Measurements from ENCODE around the gene IFNA10.
"Not testable (repeated sequence)": the region's sequence is repeated elsewhere in the genome, so short reads cannot be mapped to it uniquely, and the experiment has no call there.

The IFNA10 gene

DNA sequence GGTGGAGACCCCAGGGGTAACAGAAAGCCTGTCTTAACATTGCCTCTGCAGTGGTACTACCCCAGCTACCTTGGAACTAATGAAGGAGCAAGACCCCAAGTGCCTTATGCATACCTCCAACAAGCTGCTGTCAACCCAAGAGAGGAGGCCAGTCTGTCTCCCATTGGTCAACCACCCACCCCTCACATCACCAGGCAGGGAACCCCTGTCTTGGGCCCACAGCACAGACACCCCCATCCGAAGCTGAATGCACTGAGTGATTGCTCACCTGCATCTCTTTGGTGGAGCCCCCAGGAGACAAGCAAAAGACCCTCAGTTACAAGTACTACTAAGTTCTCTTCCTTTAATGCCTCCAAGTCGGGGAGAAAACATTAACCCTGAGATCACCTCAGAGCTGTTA, 5.2 kb upstream of the IFNA10 start:
- H3K27me3 Mint-ChIP-seq, H3K4me3 Mint-ChIP-seq, H3K27ac Mint-ChIP-seq, H3K36me3 Mint-ChIP-seq, H3K9me3 Mint-ChIP-seq, H3K4me1 Mint-ChIP-seq: not testable (repeated sequence)

DNA sequence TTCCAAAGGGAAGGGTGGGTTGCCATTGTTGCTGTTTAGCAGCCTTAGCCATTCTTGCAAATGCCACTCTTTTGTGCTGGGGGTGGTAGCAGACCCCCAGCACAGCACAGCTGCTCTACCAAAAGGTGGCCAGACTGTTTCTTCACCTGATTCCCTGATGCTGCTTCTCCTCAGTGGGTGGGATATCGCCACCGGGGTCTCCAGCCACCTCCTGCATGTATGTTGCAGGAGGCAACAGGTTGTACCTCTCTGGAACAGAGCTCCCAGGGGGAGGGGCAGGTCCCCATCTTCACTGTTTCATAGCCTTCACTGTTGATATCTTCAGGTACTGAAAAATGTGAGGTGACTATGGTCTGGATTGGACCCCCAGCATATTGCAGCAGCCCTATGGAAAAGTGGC, 3.8 kb upstream of the IFNA10 start:
- H3K4me1 Mint-ChIP-seq, H3K27ac Mint-ChIP-seq, H3K4me3 Mint-ChIP-seq, H3K9me3 Mint-ChIP-seq, H3K27me3 Mint-ChIP-seq, H3K36me3 Mint-ChIP-seq: not testable (repeated sequence)

DNA sequence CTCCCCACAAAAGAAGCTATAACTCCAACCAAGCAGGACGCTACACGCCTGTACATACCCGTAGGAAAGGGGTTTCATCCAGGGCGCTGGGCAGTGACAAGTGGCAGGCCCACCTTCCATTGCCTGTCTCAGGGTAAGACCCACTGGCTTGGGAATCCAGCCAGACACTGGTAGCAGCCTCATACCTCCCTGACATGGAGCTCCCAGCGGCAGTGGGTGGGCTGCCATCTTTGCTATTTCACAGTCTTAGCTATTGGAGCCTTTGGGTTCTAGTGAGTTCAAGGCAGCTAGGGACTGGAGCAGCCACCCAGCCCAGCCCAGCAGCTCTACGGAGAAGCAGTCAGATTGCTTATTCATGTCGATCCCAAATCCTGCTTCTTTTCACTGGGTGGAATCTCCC, 3.4 kb upstream of the IFNA10 start:
- H3K27ac Mint-ChIP-seq: no peak overlapping the region
- H3K36me3 Mint-ChIP-seq: no peaks in the 10 kb centered on the region
- no peak overlapping the region for H3K4me3 Mint-ChIP-seq
- no peaks in the 10 kb centered on the region for H3K9me3 Mint-ChIP-seq
- peaks cover 4% of the 10 kb centered on the region for H3K4me1 Mint-ChIP-seq
- peaks cover 4% of the 10 kb centered on the region for H3K27me3 Mint-ChIP-seq

DNA sequence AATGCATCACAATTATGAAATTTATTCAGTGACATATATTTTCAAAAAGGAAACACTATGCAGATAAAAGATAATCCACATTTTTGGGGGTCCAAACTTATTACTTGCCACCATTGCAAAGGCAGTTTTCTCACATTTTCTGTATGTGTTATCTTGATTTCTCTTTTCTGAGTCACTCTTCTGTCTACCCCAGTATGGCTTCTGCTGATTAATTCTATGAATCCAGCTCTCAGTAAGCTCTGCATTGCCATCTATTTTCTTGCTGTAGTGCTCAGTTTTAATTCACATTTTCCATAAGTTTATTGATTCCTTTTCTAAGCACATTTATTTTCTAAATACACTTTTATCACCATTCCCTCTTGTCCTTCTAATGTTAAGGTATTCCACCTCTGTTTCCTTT, 1.7 kb downstream of the IFNA10 start:
- H3K36me3 Mint-ChIP-seq: no peaks in the 10 kb centered on the region
- no peaks in the 10 kb centered on the region for H3K9me3 Mint-ChIP-seq
- H3K4me1 Mint-ChIP-seq: no peaks in the 10 kb centered on the region

DNA sequence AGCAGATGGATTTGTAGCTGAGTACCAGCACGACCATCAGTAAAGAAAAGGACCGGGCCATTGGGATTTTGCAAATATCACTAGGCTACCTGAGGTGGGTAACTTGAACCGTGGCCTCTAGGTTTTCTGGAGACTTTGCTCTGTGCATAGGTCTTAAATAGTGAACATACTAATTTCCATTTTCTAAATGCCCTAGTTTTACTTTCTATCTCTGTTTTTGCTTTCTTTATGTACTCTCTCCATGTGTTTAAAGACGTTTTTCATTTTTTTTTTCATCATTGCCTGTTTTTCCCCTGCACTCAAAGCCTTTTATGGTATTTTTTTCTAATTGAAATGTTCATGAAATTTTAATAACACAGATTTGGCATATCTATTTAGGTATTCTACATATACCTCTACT, 4.8 kb downstream of the IFNA10 start, which contains the start of gene IFNA7:
TSS of gene IFNA7 (minus strand) at position 101 of the 400 bp plus-strand sequence. CDS start at position 61, 40 bp downstream.
- not testable (repeated sequence) for H3K36me3 Mint-ChIP-seq, H3K4me1 Mint-ChIP-seq, H3K27ac Mint-ChIP-seq, H3K9me3 Mint-ChIP-seq, H3K4me3 Mint-ChIP-seq
- H3K27me3 Mint-ChIP-seq: peaks cover 15% of the 10 kb centered on the region

More for the DNA sequence above, 1.7 kb downstream of the IFNA10 start:
- H3K27me3 Mint-ChIP-seq: peaks cover 15% of the 10 kb centered on the region
- H3K27ac Mint-ChIP-seq: no peak overlapping the region
- no peak overlapping the region for H3K4me3 Mint-ChIP-seq

DNA sequence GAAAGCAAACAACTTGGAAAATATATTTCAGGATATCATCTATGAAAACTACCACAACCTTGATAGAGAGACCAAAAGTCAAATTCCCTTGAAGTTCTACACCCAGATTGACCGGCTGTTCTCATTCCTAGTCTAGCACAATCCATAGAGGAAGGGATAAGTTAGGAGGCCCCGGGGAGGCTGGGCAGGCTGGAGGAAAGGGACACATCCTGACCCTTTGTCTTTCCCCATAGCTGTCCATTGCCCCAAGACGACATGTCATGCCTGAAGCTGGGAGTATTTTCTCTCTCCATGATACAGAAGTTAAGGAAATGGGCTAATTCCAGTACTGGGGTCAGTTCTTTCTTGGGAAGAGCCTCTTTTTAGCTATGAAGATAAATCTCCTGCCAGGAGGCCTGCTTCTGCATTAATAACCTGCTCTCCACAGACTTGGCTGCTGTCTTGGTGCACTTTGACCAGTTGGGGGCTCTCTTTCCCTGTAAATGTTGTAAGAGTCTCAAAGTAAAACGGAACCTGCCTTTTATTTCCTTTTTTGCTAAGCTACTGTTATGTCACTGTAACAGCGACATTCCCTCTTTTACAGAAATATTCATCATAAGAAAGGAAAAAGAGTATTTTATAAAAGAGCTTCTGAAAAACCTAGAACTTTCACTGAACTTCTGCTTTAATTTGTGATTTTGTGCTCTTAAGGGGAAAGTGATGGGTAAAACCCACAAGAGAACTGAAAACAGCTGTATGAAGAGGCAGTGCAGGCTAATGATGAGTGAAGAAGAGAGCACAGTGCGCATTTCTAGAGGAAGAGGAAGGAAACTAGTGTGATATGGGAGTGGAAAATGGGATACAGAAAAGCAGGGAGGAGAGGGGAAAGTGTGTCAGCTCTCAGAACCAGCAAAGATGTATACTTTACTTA, 11.8 kb downstream of the IFNA10 start:
- not testable (repeated sequence) for H3K27ac Mint-ChIP-seq, H3K27me3 Mint-ChIP-seq, H3K4me1 Mint-ChIP-seq, H3K36me3 Mint-ChIP-seq, H3K9me3 Mint-ChIP-seq
- peak overlapping the region; percentile 57 for H3K4me3 Mint-ChIP-seq

DNA sequence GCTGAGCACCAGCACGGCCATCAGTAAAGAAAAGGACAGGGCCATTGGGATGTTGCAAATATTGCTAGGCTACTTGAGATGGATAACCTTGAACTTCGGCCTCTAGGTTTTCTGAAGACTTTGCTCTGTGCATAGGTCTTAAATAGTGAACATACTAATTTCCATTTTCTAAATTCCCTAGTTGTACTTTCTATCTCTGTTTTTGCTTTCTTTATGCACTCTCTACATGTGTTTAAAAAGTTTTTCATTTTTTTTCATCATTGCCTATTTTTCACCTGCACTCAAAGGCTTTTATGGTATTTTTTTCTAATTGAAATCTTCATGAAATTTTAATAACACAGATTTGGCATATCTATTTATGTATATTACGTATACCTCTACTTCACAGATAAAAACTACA, 19.5 kb downstream of the IFNA10 start, which contains the start of gene IFNA4:
TSS of gene IFNA4 (minus strand) at position 101 of the 400 bp plus-strand sequence. CDS start at position 45, 56 bp downstream.
- H3K27me3 Mint-ChIP-seq, H3K9me3 Mint-ChIP-seq, H3K27ac Mint-ChIP-seq, H3K4me3 Mint-ChIP-seq, H3K36me3 Mint-ChIP-seq: not testable (repeated sequence)
- H3K4me1 Mint-ChIP-seq: peaks cover 12% of the 10 kb centered on the region

DNA sequence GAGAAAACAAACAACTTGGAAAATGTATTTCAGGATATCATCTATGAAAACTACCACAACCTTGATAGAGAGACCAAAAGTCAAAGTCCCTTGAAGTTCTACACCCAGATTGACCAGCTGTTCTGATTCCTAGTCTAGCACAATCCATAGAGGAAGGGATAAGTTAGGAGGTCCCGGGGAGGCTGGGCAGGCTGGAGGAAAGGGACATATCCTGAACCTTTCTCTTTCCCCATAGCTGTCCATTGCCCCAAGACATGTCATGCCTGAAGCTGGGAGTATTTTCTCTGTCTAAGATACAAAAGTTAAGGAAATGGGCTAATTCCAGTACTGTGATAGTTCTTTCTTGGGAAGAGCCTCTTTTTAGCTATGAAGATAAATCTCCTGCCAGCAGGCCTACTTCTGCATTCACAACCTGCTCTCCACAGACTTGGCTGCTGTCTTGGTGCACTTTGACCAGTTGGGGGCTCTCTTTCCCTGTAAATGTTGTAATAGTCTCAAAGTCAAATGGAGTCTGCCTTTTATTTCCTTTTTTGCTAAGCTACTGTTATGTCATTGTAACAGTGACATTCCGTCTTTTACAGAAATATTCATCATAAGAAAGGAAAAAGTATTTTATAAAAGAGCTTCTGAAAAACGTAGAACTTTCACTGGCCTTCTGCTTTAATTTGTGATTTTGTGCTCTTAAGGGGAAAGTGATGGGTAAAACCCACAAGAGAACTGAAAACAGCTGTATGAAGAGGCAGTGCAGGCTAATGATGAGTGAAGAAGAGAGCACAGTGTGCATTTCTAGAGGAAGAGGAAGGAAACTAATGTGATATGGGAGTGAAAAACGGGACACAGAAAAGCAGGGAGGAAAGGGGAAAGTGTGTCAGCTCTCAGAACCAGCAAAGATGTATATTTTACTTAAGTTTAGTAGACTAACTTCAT, 23.9 kb downstream of the IFNA10 start:
- H3K36me3 Mint-ChIP-seq, H3K9me3 Mint-ChIP-seq, H3K4me3 Mint-ChIP-seq, H3K27ac Mint-ChIP-seq, H3K27me3 Mint-ChIP-seq: not testable (repeated sequence)
- peaks cover 12% of the 10 kb centered on the region for H3K4me1 Mint-ChIP-seq

DNA sequence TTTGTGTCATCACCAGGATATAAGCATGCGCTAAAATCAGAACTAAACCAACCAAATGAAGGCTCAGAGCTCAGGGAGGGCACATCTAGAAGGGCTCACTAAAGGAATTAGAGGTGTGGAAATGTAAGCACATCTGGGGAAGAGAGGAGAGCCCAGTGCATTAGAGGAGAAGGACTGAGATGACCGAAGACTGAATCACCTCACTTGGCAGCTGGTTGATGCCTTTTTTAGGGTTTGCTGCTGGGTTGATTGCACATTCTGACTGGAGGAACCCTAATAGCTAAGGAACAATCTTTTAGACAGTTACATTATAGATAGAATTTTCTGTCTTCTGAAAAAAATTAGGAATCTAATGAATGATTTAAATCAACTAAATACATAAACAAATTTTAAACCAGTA, 32.3 kb downstream of the IFNA10 start:
- Mint-ChIP-seq H3K27ac (no peak overlapping the region), H3K9me3 (no peaks in the 10 kb centered on the region), H3K36me3 (no peaks in the 10 kb centered on the region), H3K27me3 (no peaks in the 10 kb centered on the region), H3K4me1 (no peaks in the 10 kb centered on the region), H3K4me3 (no peak overlapping the region)

DNA sequence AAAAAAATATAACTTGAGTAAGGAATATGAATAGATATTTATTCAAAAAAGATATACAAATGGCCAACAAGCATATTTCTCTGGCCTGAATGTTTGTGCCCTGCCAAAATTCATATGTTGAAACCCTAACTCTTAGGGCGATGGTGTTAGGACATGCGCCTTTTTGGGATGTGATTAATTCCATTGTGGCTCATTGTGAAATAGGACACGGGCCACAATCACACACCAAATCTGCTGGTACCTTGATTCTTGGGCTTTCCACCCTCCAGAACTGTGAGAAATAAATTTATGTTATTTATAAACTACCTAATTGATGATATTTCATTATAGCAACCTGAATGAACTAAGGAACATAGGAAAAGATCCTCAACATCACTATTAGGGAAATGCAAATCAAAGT, 34.8 kb downstream of the IFNA10 start:
- Mint-ChIP-seq H3K27me3 (peaks cover 1% of the 10 kb centered on the region), H3K4me3 (no peak overlapping the region), H3K36me3 (no peaks in the 10 kb centered on the region), H3K9me3 (no peaks in the 10 kb centered on the region), H3K4me1 (no peaks in the 10 kb centered on the region), H3K27ac (no peak overlapping the region)

DNA sequence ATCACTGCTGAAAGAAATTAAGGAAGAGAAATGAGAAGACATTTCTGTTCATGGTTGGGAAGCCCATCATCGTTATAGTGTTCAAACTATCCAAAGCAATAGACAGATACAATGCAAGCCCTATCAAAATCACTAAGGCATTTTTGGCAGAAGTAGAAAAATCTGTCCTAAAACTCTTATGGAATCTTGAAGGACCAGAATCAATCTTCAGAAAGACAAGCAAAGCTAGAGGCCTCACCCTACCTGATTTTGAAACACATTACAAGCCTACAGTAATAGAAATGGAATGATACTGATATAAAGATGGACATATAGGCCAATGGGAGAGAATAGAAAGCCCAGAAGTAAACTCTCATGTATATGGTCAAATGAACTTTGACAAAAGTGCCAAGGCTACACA, 35.6 kb downstream of the IFNA10 start:
- Mint-ChIP-seq H3K36me3 (no peaks in the 10 kb centered on the region), H3K4me1 (no peaks in the 10 kb centered on the region), H3K27ac (no peak overlapping the region), H3K27me3 (peaks cover 1% of the 10 kb centered on the region), H3K9me3 (no peaks in the 10 kb centered on the region), H3K4me3 (no peak overlapping the region)

DNA sequence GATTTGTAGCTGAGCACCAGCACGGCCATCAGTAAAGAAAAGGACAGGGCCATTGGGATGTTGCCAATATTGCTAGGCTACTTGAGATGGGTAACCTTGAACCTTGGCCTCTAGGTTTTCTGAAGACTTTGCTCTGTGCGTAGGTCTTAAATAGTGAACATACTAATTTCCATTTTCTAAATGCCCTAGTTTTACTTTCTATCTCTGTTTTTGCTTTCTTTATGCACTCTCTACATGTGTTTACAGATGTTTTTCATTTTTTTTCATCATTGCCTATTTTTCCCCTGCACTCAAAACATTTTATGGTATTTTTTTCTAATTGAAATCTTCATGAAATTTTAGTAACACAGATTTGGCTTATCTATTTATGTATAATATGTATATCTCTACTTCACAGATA, 40.4 kb downstream of the IFNA10 start, which contains the start of gene IFNA21:
TSS of gene IFNA21 (minus strand) at position 101 of the 400 bp plus-strand sequence. CDS start at position 53, 48 bp downstream.
- H3K4me3 Mint-ChIP-seq, H3K27me3 Mint-ChIP-seq, H3K36me3 Mint-ChIP-seq, H3K27ac Mint-ChIP-seq, H3K9me3 Mint-ChIP-seq, H3K4me1 Mint-ChIP-seq: not testable (repeated sequence)

DNA sequence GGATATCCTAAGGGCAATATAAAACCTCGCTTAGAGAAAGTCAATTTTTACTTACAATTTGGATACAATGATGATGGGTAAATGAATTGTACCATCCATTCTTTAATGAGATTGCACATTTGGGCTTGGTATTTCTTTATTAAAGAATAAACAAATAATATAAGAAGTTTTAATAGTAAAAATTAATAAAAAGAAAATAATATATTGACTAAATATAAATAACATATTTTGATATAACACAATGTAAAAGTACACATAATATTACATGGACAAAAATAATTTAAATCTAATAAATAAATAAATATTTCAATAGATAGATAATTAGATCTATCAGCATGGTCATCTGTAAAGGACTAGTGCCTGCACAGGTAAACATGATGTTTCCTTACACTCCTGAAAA, 41.4 kb downstream of the IFNA10 start:
- no peak overlapping the region for H3K4me3 Mint-ChIP-seq
- no peaks in the 10 kb centered on the region for H3K36me3 Mint-ChIP-seq
- H3K27ac Mint-ChIP-seq: no peak overlapping the region
- H3K4me1 Mint-ChIP-seq: peaks cover 20% of the 10 kb centered on the region
- H3K9me3 Mint-ChIP-seq: no peaks in the 10 kb centered on the region
- H3K27me3 Mint-ChIP-seq: peaks cover 1% of the 10 kb centered on the region

DNA sequence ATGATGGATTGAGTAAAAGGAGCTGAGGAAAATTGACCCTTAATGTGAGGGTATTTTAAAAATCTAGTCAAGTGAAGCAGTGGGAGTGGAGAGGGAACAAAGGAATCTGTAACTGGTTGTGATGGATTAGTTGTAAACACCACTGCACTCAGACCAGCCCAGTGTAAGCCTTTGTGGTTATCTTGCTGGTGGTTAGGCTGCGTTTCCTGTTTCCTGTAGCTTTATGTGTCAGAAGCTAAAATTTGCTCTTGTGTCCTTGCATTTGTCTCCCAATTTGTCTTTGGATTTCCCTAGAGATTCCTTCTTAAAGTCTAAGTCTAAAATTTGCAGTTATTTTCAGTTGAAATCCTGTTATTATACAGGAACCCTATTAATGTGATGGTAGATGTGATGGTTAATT, 46.8 kb downstream of the IFNA10 start:
- H3K4me1 Mint-ChIP-seq: peaks cover 35% of the 10 kb centered on the region
- H3K4me3 Mint-ChIP-seq: peak overlapping the region; percentile 6
- no peak overlapping the region for H3K27ac Mint-ChIP-seq
- H3K27me3 Mint-ChIP-seq: no peaks in the 10 kb centered on the region
- H3K36me3 Mint-ChIP-seq: no peaks in the 10 kb centered on the region
- no peaks in the 10 kb centered on the region for H3K9me3 Mint-ChIP-seq
